GM19193 (cell line): Measurements from ENCODE around the gene RPH3AL.

ENCODE experiments used
- POLR2A ChIP-seq: IDR thresholded peaks from 4 replicates; pipeline ENCODE4 v1.6.1; 2011; ENCODE audit not compliant: insufficient read depth, insufficient read length; ENCODE audit errors: extremely low read depth

Gene RPH3AL

GRCh38 chr17:171871-172270 lies 180.7 kb downstream of the RPH3AL start:
- no peak for TF ChIP-seq POLR2A

DNA sequence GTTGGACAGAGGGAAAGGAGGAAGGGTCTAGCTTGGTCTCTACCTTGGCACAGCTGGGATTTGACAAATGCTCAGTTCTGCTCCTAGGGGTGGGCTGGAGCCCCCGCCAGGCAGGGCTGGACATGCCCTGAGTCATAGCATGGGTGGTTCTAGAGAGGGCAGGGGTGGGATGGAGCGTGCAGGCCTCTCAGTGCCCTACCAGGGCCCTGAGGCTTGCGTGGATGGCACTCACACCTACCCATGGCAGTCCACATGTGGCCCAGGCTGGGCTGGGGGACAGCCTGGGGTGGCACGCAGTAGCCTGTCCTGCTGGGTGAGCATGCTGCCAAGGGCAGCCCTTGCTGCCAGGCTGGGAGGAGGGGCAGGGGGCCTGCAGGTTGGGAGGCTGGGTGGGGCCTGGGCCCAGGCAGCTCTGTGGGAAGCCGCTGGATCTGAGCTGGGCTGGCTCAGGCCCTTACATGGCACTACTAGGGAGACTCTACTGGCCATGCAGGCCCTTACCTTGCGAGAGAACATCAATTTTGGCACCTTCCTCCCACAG lies 182.4 kb downstream of the RPH3AL start:
- TF ChIP-seq POLR2A, result no peak

- TF ChIP-seq POLR2A, result no peak
Measured at GRCh38 chr17:165939-166338, 186.7 kb downstream of the RPH3AL start.

DNA sequence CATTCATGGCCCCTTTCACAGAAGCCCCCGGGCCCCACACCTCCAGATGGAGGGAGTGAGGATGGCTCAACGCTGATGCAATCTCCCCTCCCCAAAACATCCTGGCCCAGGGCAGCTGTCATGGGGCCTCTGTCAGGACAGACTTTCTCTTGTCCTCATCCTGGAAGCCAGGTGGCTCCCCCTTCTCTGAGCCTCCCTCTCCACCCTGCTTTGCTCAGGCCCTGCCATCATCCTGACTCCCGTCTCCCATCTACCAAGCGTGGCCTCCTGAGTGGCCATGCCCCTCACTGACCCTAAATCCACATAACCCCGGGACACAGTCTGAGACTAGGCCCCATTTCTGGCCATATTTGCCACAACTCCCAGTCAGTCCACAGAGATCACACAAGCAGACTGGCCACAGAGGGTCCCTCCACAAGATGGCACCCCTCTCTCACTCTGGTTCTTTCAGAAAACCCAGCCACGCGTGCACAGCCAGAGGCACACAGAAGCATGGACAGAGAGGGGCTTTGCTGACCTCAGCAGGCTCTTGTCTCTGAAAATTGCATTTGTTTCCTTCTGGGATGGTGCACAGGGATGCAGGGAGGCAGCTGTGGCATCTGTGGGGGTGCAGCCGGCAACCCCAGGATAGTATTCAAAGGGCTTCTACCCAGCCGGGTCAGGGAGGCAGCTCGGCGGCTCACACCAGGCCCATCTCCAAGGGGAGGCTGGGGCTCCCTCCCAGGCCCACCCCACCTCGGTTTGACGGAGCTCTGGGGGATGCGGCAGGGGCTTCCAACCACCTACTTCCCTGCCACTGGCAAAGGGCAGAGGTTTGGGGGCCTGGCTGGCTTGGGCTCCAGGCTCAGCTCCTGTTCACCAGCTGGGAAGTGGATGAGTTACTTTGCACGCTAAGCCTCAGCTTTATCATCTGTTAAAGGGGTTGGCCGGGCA lies 188.0 kb downstream of the RPH3AL start:
- TF ChIP-seq POLR2A, result no peak

DNA sequence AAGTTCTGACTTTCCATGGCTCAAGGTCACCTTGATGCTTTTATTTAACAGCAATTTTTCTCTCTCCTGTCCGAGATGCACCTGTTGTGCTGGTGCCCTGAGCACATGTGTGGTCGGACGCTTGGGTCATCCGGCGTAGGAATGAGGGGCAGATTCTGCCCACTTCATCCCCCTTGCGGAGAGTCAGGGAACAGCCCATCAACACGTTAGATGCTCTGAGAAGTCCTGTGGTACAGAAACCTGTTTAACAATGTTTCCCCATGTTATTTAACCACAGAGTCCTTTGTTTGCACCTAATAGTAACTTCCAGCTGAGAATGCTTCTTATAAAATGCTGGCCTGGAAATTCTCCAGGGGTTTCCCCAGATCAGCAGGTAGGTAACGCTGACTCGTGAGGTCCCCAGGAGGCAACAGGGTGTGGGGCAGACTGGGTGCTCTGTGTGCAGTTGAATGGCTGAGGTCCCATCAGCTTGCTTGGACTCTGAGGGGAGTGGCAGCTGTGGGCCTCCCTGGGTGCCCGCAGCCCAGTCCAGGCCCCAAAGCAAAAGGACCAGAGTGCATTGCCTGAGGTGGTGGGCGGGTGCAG lies 189.0 kb downstream of the RPH3AL start:
- TF ChIP-seq POLR2A, result no peak

- no peak for TF ChIP-seq POLR2A
Measured at GRCh38 chr17:162689-163088, 189.9 kb downstream of the RPH3AL start.
